ENCODE results near the gene LRAT.

- TF ChIP-seq CTCF (IDR thresholded peaks at IDR 0.05) (no peak), POLR2A (IDR thresholded peaks at IDR 0.05) (no peak)
These were observed 23.1 kb upstream of the LRAT start for GRCh38 chr4:154720618-154721267.

Data from thyroid gland (tissue), 4 donors.